GM21367 (cell line): ENCODE measurements around the gene GREM2.

Source experiments
- ATAC-seq: cut with Tn5 transposase; IDR thresholded peaks from one replicate; pipeline ENCODE4 v1.9.1; 2021; ENCODE audit not compliant: unreplicated experiment

GREM2 gene

GRCh38 chr1:240611228-240611618 is 732 bp downstream of the GREM2 start:
- no peak for ATAC-seq

GRCh38 chr1:240610636-240611035 is 1.3 kb downstream of the GREM2 start:
- no peak for ATAC-seq

- ATAC-seq = no peak
Measured at GRCh38 chr1:240609527-240610060, 2.4 kb downstream of the GREM2 start.

GRCh38 chr1:240608707-240609106 is 3.2 kb downstream of the GREM2 start:
- no peak for ATAC-seq

GRCh38 chr1:240607006-240607405 is 4.9 kb downstream of the GREM2 start:
- ATAC-seq = no peak

GRCh38 chr1:240602189-240602588 is 9.8 kb downstream of the GREM2 start:
- no peak for ATAC-seq

GRCh38 chr1:240599830-240600229 is 12.1 kb downstream of the GREM2 start:
- ATAC-seq = no peak

- no peak for ATAC-seq
Measured at GRCh38 chr1:240599299-240599698, 12.7 kb downstream of the GREM2 start.

GRCh38 chr1:240598216-240599001 is 13.5 kb downstream of the GREM2 start:
- ATAC-seq = no peak

GRCh38 chr1:240597153-240597745 is 14.7 kb downstream of the GREM2 start:
- no peak for ATAC-seq

GRCh38 chr1:240595476-240595875 is 16.5 kb downstream of the GREM2 start:
- ATAC-seq = no peak

- ATAC-seq = no peak
Measured at GRCh38 chr1:240591564-240591963, 20.4 kb downstream of the GREM2 start.

GRCh38 chr1:240591078-240591477 is 20.9 kb downstream of the GREM2 start:
- ATAC-seq = no peak

GRCh38 chr1:240589585-240590110 is 22.3 kb downstream of the GREM2 start:
- ATAC-seq = no peak

- ATAC-seq = no peak
Measured at GRCh38 chr1:240586006-240586405, 25.9 kb downstream of the GREM2 start.

GRCh38 chr1:240582953-240583352 is 29.0 kb downstream of the GREM2 start:
- no peak for ATAC-seq

GRCh38 chr1:240579511-240579910 is 32.4 kb downstream of the GREM2 start:
- ATAC-seq = no peak

- ATAC-seq = no peak
Measured at GRCh38 chr1:240577095-240577494, 34.9 kb downstream of the GREM2 start.

- no peak for ATAC-seq
Measured at GRCh38 chr1:240575981-240576662, 35.8 kb downstream of the GREM2 start.

GRCh38 chr1:240572328-240572727 is 39.6 kb downstream of the GREM2 start:
- ATAC-seq = no peak

- no peak for ATAC-seq
Measured at GRCh38 chr1:240571782-240572181, 40.2 kb downstream of the GREM2 start.

- no peak for ATAC-seq
Measured at GRCh38 chr1:240567066-240567465, 44.9 kb downstream of the GREM2 start.
